Keratinocyte (primary cell): ENCODE data around the gene NME5. TPM values are rescaled to one million over a fixed set of nuclear protein-coding genes. Genes with fewer than 3 reads are reported as not detected.

ENCODE experiments used
- DNase-seq: peaks from one replicate; pipeline ENCODE4 v3.0.0-alpha.2; 2011; ENCODE audit warnings: low read depth, missing footprints, low spot score
- FAIRE-seq: peaks from 2 replicates; lab custom pipeline; 2011; peaks lifted over from hg19 to GRCh38; lab: Jason Lieb, UNC
- H2AFZ ChIP-seq: 2 replicates; pipeline ENCODE4 v1.6.0; 2012; ENCODE audit warnings: low read length, control low read depth, inconsistent platforms; ENCODE audit not compliant: control insufficient read depth
- H3K27ac ChIP-seq: 2 replicates; pipeline ENCODE4 v1.5.1; 2011; ENCODE audit warnings: low read length; ENCODE audit not compliant: control insufficient read depth, insufficient read depth
- H3K27me3 ChIP-seq: 3 replicates; pipeline ENCODE4 v1.6.0; 2011; ENCODE audit warnings: low read length; ENCODE audit not compliant: control insufficient read depth, insufficient read depth; ENCODE audit errors: extremely low read depth
- H3K36me3 ChIP-seq, 2 experiments: 2 replicates in 1 of 2; 3 replicates in 1 of 2; pipeline ENCODE4 v1.5.1; 2011; ENCODE audit warnings: low read length in 2 of 2, mild to moderate bottlenecking in 1 of 2; ENCODE audit not compliant: control insufficient read depth in 2 of 2, insufficient read depth in 2 of 2; ENCODE audit errors: extremely low read depth in 1 of 2
- H3K4me1 ChIP-seq: 3 replicates; pipeline ENCODE4 v1.5.1; 2011; ENCODE audit warnings: low read length; ENCODE audit not compliant: control insufficient read depth, insufficient read depth; ENCODE audit errors: extremely low read depth
- H3K4me2 ChIP-seq: 3 replicates; pipeline ENCODE4 v1.6.0; 2011; ENCODE audit warnings: low read depth, low read length; ENCODE audit not compliant: control insufficient read depth, insufficient read depth; ENCODE audit errors: extremely low read depth
- H3K4me3 ChIP-seq, 3 experiments: fragments of 200-600 bp in 1 of 3; sonication (generic) in 1 of 3; 2 replicates in 2 of 3; 3 replicates in 1 of 3; pipeline ENCODE4 v1.5.1; 2011 to 2016; ENCODE audit warnings: low read length in 3 of 3, mild to moderate bottlenecking in 3 of 3, control low read depth in 2 of 3, inconsistent platforms in 1 of 3, low read depth in 1 of 3, mixed read lengths in 1 of 3, mixed run types in 1 of 3, moderate library complexity in 1 of 3; ENCODE audit not compliant: control insufficient read depth in 2 of 3, insufficient read depth in 2 of 3; ENCODE audit errors: extremely low read depth in 1 of 3
- H3K79me2 ChIP-seq: 2 replicates; pipeline ENCODE4 v1.6.0; 2012; ENCODE audit warnings: low read length; ENCODE audit not compliant: control insufficient read depth, insufficient read depth
- H3K9ac ChIP-seq: 3 replicates; pipeline ENCODE4 v1.6.0; 2011; ENCODE audit warnings: low read length; ENCODE audit not compliant: control insufficient read depth, insufficient read depth; ENCODE audit errors: extremely low read depth
- H3K9me1 ChIP-seq: 3 replicates; pipeline ENCODE4 v1.6.0; 2011; ENCODE audit warnings: low read length; ENCODE audit not compliant: control insufficient read depth, insufficient read depth; ENCODE audit errors: extremely low read depth
- H3K9me3 ChIP-seq: 2 replicates; pipeline ENCODE4 v1.5.1; 2012; ENCODE audit warnings: low read depth, low read length; ENCODE audit not compliant: control insufficient read depth
- H4K20me1 ChIP-seq: 3 replicates; pipeline ENCODE4 v1.6.0; 2011; ENCODE audit warnings: low read length; ENCODE audit not compliant: control insufficient read depth, insufficient read depth; ENCODE audit errors: extremely low read depth
- EZH2 ChIP-seq: IDR thresholded peaks from one replicate; pipeline ENCODE4 v1.6.1; 2012; ENCODE audit warnings: inconsistent platforms, mild to moderate bottlenecking, low read length, moderate library complexity
- dilution Hi-C: fragments of 300-500 bp; cut with MboI; formaldehyde crosslinking; loops from one replicate; pipeline ENCODE4 v1.7.0; 2020; ENCODE audit warnings: low sequenced_read_pairs; ENCODE audit not compliant: extremely low pct_ligation_motif_present
- polyA minus RNA-seq, 3 experiments: library from RNA; depleted of rRNA, polyadenylated mRNA; stranded (reverse); fragments of >200 nt; gene quantifications; 1 replicate in 1 of 3; 2 replicates in 1 of 3; 3 replicates in 1 of 3; pipeline ENCODE4 v1.2.3, GENCODE V29; 2011
- polyA plus RNA-seq, 5 experiments: library from polyadenylated mRNA; depleted of rRNA in 3 of 5; stranded (reverse) in 3 of 5; stranded (forward) in 1 of 5; unstranded in 1 of 5; fragments of >200 nt; gene quantifications; 1 replicate in 1 of 5; 2 replicates in 3 of 5; 3 replicates in 1 of 5; pipeline versions ENCODE4 v1.2.1 to v1.2.3, GENCODE V29; 2011 to 2012; ENCODE audit warnings: missing spikeins in 2 of 5, low read depth in 1 of 5, low replicate concordance in 1 of 5
- TF ChIP-seq, protein P1 (sequence below), 3 experiments: IDR thresholded peaks in 1 of 3; conservative IDR thresholded peaks in 1 of 3; optimal IDR thresholded peaks in 1 of 3; 2 replicates in 2 of 3; 3 replicates in 1 of 3; pipeline versions ENCODE3 to v1.5.1; 2011; ENCODE audit warnings: low read length in 3 of 3, mild to moderate bottlenecking in 3 of 3, moderate library complexity in 2 of 3, control low read depth in 1 of 3, inconsistent platforms in 1 of 3; ENCODE audit not compliant: insufficient read depth in 2 of 3; ENCODE audit errors: extremely low read depth in 1 of 3

NME5 gene, protein sequence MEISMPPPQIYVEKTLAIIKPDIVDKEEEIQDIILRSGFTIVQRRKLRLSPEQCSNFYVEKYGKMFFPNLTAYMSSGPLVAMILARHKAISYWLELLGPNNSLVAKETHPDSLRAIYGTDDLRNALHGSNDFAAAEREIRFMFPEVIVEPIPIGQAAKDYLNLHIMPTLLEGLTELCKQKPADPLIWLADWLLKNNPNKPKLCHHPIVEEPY
- polyA plus RNA-seq (0.05 to 0.14 TPM (median 0.13 TPM) in 3 replicates), polyA minus RNA-seq (not detected in 3 replicates)
- polyA plus RNA-seq (2011; ENCODE audit: low read depth), result not detected
- polyA plus RNA-seq (2011; cell fraction: cytosol; rRNA removed), result 0.14 and 0.18 TPM in 2 replicates
- 0.20 TPM in 1 of 2 replicates, not detected in the other for polyA plus RNA-seq (2011; cell fraction: nucleus; rRNA removed)
- not detected in 2 replicates for polyA plus RNA-seq (2012; ENCODE audit: low replicate concordance)
- not detected for polyA minus RNA-seq (2011; cell fraction: cytosol; rRNA and poly(A)+ RNA removed)
- polyA minus RNA-seq (2011; cell fraction: nucleus; rRNA and poly(A)+ RNA removed), result not detected in 2 replicates

DNA sequence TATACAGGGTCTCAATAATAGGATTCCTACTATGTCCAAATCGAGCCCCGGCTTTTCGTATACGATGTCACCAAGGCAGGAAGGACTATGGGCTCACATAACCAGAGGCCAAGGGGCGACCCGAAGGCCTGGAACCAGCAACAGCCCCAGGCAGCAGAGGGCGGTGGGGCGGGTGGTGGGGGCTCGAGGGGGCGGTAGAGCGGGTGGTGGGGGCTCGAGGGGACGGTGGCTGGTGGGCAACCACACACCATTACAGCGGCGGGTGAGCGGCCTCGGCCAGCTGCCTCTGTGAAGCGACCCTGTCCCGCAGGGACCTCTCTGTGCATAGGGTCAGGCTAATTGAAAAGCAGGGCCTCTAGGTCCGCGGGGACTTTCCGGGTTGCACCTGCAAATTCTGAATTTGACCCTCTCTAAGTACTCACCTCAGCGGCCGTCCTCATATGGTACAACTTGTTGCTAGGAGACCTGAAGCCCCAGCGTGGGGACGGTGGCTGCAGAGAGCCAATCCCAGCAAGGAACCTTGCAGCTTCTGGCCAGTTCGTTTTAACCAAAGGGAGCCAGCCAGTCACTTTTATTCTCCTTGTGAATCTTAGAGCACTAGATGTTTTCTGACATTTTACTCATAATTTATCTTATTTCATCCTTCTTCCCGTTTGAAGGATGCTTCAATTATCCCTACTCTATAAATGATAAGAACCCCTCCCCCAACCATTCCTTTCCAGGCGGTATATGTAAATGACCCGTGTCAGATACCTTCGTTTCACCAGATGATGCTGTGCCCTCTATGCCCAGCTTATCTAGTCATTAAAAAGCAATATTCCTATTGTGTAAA is at the start of gene NME5:
Gene NME5 (minus strand): TSS at position 480 of the 832 bp plus-strand sequence. CDS start 648 bp downstream, outside the sequence.
- H3K4me3 ChIP-seq, result no peak within 1 kb of the TSS
- H4K20me1 ChIP-seq, result no peaks in the 10 kb centered on the region
- TF ChIP-seq EZH2, result no peak
- TF ChIP-seq, protein P1, sequence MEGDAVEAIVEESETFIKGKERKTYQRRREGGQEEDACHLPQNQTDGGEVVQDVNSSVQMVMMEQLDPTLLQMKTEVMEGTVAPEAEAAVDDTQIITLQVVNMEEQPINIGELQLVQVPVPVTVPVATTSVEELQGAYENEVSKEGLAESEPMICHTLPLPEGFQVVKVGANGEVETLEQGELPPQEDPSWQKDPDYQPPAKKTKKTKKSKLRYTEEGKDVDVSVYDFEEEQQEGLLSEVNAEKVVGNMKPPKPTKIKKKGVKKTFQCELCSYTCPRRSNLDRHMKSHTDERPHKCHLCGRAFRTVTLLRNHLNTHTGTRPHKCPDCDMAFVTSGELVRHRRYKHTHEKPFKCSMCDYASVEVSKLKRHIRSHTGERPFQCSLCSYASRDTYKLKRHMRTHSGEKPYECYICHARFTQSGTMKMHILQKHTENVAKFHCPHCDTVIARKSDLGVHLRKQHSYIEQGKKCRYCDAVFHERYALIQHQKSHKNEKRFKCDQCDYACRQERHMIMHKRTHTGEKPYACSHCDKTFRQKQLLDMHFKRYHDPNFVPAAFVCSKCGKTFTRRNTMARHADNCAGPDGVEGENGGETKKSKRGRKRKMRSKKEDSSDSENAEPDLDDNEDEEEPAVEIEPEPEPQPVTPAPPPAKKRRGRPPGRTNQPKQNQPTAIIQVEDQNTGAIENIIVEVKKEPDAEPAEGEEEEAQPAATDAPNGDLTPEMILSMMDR (optimal IDR thresholded peaks at IDR 0.05 in 1 of 3, IDR thresholded peaks at IDR 0.05 in 1 of 3, conservative IDR thresholded peaks at IDR 0.05 in 1 of 3; ENCODE audit: extremely low read depth in 1 of 3, insufficient read depth in 2 of 3, low read length in 3 of 3), result no peak
- H3K36me3 ChIP-seq, result no peaks in the 10 kb centered on the region
- dilution Hi-C loops, result no loop called here
- H3K9me1 ChIP-seq, result no peaks in the 10 kb centered on the region
- H3K9me3 ChIP-seq, result no peaks in the 10 kb centered on the region
- peak; percentile 20 for FAIRE-seq
- H2AFZ ChIP-seq, result no peak within 1 kb of the TSS
- peaks cover 11% of the 10 kb centered on the region for H3K4me1 ChIP-seq
- H3K79me2 ChIP-seq, result no peaks in the 10 kb centered on the region
- no peak within 1 kb of the TSS for H3K27ac ChIP-seq
- H3K9ac ChIP-seq, result no peak within 1 kb of the TSS
- DNase-seq, result no peak
- no peak within 1 kb of the TSS for H3K4me2 ChIP-seq
- H3K27me3 ChIP-seq, result no peaks in the 10 kb centered on the region

DNA sequence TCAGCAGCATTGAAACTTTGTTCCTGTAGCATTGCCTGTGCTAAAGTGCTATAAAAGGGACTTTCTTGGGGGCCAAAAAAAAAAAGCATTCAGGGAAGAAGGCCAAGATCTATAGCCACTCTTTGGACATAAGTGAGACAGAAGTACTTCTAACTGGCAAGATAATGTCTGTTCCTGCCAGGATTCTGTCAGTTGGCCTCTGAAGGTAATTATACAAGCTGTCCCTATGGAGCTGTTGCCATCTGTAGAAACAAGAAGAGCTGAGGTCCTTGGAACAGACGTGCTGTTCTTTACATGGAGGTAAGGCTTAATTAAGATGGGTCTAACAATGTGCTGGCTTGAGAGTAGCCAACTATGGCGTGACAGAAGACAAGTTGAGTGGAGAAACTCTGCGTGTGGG is 49.4 kb upstream of the NME5 start:
- Histone ChIP-seq H3K9ac (no peak overlapping the region), H3K4me2 (no peak overlapping the region), H4K20me1 (no peaks in the 10 kb centered on the region), H3K4me3 (no peak overlapping the region), H3K27me3 (no peaks in the 10 kb centered on the region), H3K4me1 (no peaks in the 10 kb centered on the region), H3K36me3 (peaks cover 25 to 29% of the 10 kb centered on the region in 2 experiments), H3K79me2 (no peaks in the 10 kb centered on the region), H2AFZ (no peak overlapping the region), H3K9me3 (no peaks in the 10 kb centered on the region), H3K27ac (no peak overlapping the region), H3K9me1 (no peaks in the 10 kb centered on the region)
- TF ChIP-seq, protein P1 (optimal IDR thresholded peaks at IDR 0.05 in 1 of 3, IDR thresholded peaks at IDR 0.05 in 1 of 3, conservative IDR thresholded peaks at IDR 0.05 in 1 of 3; ENCODE audit: extremely low read depth in 1 of 3, insufficient read depth in 2 of 3, low read length in 3 of 3), result no peak
- no peak for TF ChIP-seq EZH2
- DNase-seq, result no peak
- dilution Hi-C loops, result no loop called here
- FAIRE-seq, result no peak
